ENCODE results near the gene SLC6A19.

The SLC6A19 gene

GRCh38 chr5:1212881-1213280 lies 11.5 kb downstream of the SLC6A19 start:
- Histone ChIP-seq H3K9me3 (ENCODE audit: control insufficient read depth, insufficient read depth, low read depth, low read length) (no peaks in the 10 kb centered on the region), H3K27ac (ENCODE audit: extremely low read depth, low read depth, low read length) (no peak overlapping the region), H3K4me3 (ENCODE audit: low read depth, low read length) (no peak overlapping the region), H3K4me1 (ENCODE audit: control insufficient read depth, insufficient read depth, low read length) (no peaks in the 10 kb centered on the region), H3K36me3 (ENCODE audit: control insufficient read depth in 2 of 2, insufficient read depth in 1 of 2, low read length in 2 of 2) (no peaks in the 10 kb centered on the region)
- CTCF ChIA-PET = no interaction called here
- POLR2A ChIA-PET = no interaction called here
- TF ChIP-seq ZBTB1 (tag by site-specific recombination; IDR thresholded peaks at IDR 0.05) (no peak), ZBTB10 (tag by site-specific recombination; IDR thresholded peaks at IDR 0.05) (no peak), ZNF48 (tag by site-specific recombination; IDR thresholded peaks at IDR 0.05) (no peak), WT1 (tag by site-specific recombination; IDR thresholded peaks at IDR 0.05) (no peak), ZNF623 (tag by site-specific recombination; IDR thresholded peaks at IDR 0.05) (no peak), ZSCAN16 (tag by site-specific recombination; IDR thresholded peaks at IDR 0.05) (no peak), ZNF140 (tag by site-specific recombination; IDR thresholded peaks at IDR 0.05) (no peak), ZNF174 (tag by site-specific recombination; IDR thresholded peaks at IDR 0.05) (no peak), YY2 (tag by site-specific recombination; IDR thresholded peaks at IDR 0.05) (no peak), ZNF626 (tag by site-specific recombination; IDR thresholded peaks at IDR 0.05) (no peak), HOXA7 (CRISPR knock-in tag; IDR thresholded peaks at IDR 0.05; ENCODE audit: borderline replicate concordance) (no peak), ZNF830 (tag by site-specific recombination; IDR thresholded peaks at IDR 0.05; ENCODE audit: low read depth) (no peak), ZNF112 (tag by site-specific recombination; IDR thresholded peaks at IDR 0.05) (no peak), KLF1 (tag by site-specific recombination; IDR thresholded peaks at IDR 0.05) (no peak), ZNF621 (tag by site-specific recombination; IDR thresholded peaks at IDR 0.05) (no peak)

- Histone ChIP-seq H3K9me3 (ENCODE audit: control insufficient read depth, insufficient read depth, low read depth, low read length) (no peaks in the 10 kb centered on the region), H3K4me1 (ENCODE audit: control insufficient read depth, insufficient read depth, low read length) (no peaks in the 10 kb centered on the region), H3K27ac (ENCODE audit: extremely low read depth, low read depth, low read length) (no peak overlapping the region), H3K36me3 (ENCODE audit: control insufficient read depth in 2 of 2, insufficient read depth in 1 of 2, low read length in 2 of 2) (no peaks in the 10 kb centered on the region), H3K4me3 (ENCODE audit: low read depth, low read length) (no peak overlapping the region)
- ChIA-PET POLR2A (no interaction called here), CTCF (no interaction called here)
- no peak for TF ChIP-seq ZNF184 (tag by site-specific recombination; IDR thresholded peaks at IDR 0.05)
- TF ChIP-seq ZBTB44 (tag by site-specific recombination; IDR thresholded peaks at IDR 0.05) = no peak
- no peak for TF ChIP-seq TRIM28 (IDR thresholded peaks at IDR 0.05; ENCODE audit: borderline replicate concordance, low read length)
- 0 out of 2 replicates have a peak, but pooled peaks have one; percentile 11 for TF ChIP-seq GLIS2 (tag by site-specific recombination; IDR thresholded peaks at IDR 0.05)
- no peak for TF ChIP-seq ZNF37A (tag by site-specific recombination; IDR thresholded peaks at IDR 0.05)
Measured at GRCh38 chr5:1213508-1214162, 12.2 kb downstream of the SLC6A19 start.
